ENCODE results near the gene PPP1R2.

The PPP1R2 gene

GRCh38 chr3:195570912-195571311 is 27.8 kb upstream of the PPP1R2 start:
- H3K9me3 ChIP-seq (ENCODE audit: low read depth, low read length) = no peaks in the 10 kb centered on the region
- no peaks in the 10 kb centered on the region for H3K36me3 ChIP-seq (ENCODE audit: insufficient read depth, low read length)
- no peak for DNase-seq (ENCODE audit: low read depth, low spot score)
- no peak overlapping the region for H3K4me3 ChIP-seq
- TF ChIP-seq POLR2AphosphoS5 (IDR thresholded peaks at IDR 0.05; ENCODE audit: borderline replicate concordance, low read depth, low read length) (no peak), FOXP2 (optimal IDR thresholded peaks at IDR 0.05; ENCODE audit: control extremely low read depth, extremely low read length, insufficient read depth) (no peak), EZH2 (IDR thresholded peaks at IDR 0.05) (no peak)
- no peak overlapping the region for H3K9ac ChIP-seq (ENCODE audit: insufficient read length)
- peak overlapping the region; percentile 47; the same call in 1 of the 2 replicates for H3K27ac ChIP-seq

- TF ChIP-seq FOXP2 (optimal IDR thresholded peaks at IDR 0.05; ENCODE audit: control extremely low read depth, extremely low read length, insufficient read depth) = no peak
- no peak for TF ChIP-seq EZH2 (IDR thresholded peaks at IDR 0.05)
- TF ChIP-seq POLR2AphosphoS5 (IDR thresholded peaks at IDR 0.05; ENCODE audit: borderline replicate concordance, low read depth, low read length) = no peak
- H3K27ac ChIP-seq = peak overlapping the region; percentile 47; the same call in 1 of the 2 replicates
- no peaks in the 10 kb centered on the region for H3K36me3 ChIP-seq (ENCODE audit: insufficient read depth, low read length)
- no peaks in the 10 kb centered on the region for H3K9me3 ChIP-seq (ENCODE audit: low read depth, low read length)
- H3K9ac ChIP-seq (ENCODE audit: insufficient read length) = no peak overlapping the region
- H3K4me3 ChIP-seq = no peak overlapping the region
- DNase-seq (ENCODE audit: low read depth, low spot score) = no peak
These were observed 27.2 kb upstream of the PPP1R2 start for GRCh38 chr3:195570344-195570743.

GRCh38 chr3:195568630-195569029 is 25.5 kb upstream of the PPP1R2 start:
- DNase-seq (ENCODE audit: low read depth, low spot score) = no peak
- TF ChIP-seq FOXP2 (optimal IDR thresholded peaks at IDR 0.05; ENCODE audit: control extremely low read depth, extremely low read length, insufficient read depth) (no peak), POLR2AphosphoS5 (IDR thresholded peaks at IDR 0.05; ENCODE audit: borderline replicate concordance, low read depth, low read length) (no peak), EZH2 (IDR thresholded peaks at IDR 0.05) (no peak)
- Histone ChIP-seq H3K36me3 (ENCODE audit: insufficient read depth, low read length) (no peaks in the 10 kb centered on the region), H3K9me3 (ENCODE audit: low read depth, low read length) (no peaks in the 10 kb centered on the region), H3K4me3 (no peak overlapping the region), H3K9ac (ENCODE audit: insufficient read length) (no peak overlapping the region), H3K27ac (no peak overlapping the region)

GRCh38 chr3:195566797-195567196 is 23.7 kb upstream of the PPP1R2 start:
- TF ChIP-seq FOXP2 (optimal IDR thresholded peaks at IDR 0.05; ENCODE audit: control extremely low read depth, extremely low read length, insufficient read depth) = no peak
- TF ChIP-seq POLR2AphosphoS5 (IDR thresholded peaks at IDR 0.05; ENCODE audit: borderline replicate concordance, low read depth, low read length) = no peak
- no peak for TF ChIP-seq EZH2 (IDR thresholded peaks at IDR 0.05)
- Histone ChIP-seq H3K9ac (ENCODE audit: insufficient read length) (no peak overlapping the region), H3K9me3 (ENCODE audit: low read depth, low read length) (no peaks in the 10 kb centered on the region), H3K36me3 (ENCODE audit: insufficient read depth, low read length) (no peaks in the 10 kb centered on the region), H3K27ac (no peak overlapping the region), H3K4me3 (peak overlapping the region; percentile 13; the same call in 1 of the 2 replicates)
- DNase-seq (ENCODE audit: low read depth, low spot score) = no peak

- no peak for DNase-seq (ENCODE audit: low read depth, low spot score)
- Histone ChIP-seq H3K27ac (peak overlapping the region; percentile 55; the same call in 1 of the 2 replicates), H3K9ac (ENCODE audit: insufficient read length) (no peak overlapping the region), H3K4me3 (no peak overlapping the region), H3K9me3 (ENCODE audit: low read depth, low read length) (no peaks in the 10 kb centered on the region), H3K36me3 (ENCODE audit: insufficient read depth, low read length) (no peaks in the 10 kb centered on the region)
- TF ChIP-seq EZH2 (IDR thresholded peaks at IDR 0.05) (no peak), FOXP2 (optimal IDR thresholded peaks at IDR 0.05; ENCODE audit: control extremely low read depth, extremely low read length, insufficient read depth) (no peak), POLR2AphosphoS5 (IDR thresholded peaks at IDR 0.05; ENCODE audit: borderline replicate concordance, low read depth, low read length) (no peak)
These were observed 22.6 kb upstream of the PPP1R2 start for GRCh38 chr3:195565716-195566115.

- H3K36me3 ChIP-seq (ENCODE audit: insufficient read depth, low read length) = no peaks in the 10 kb centered on the region
These were observed 20.2 kb upstream of the PPP1R2 start for GRCh38 chr3:195563317-195563716.

GRCh38 chr3:195559723-195560409 is 16.7 kb upstream of the PPP1R2 start:
- Histone ChIP-seq H3K4me3 (no peak overlapping the region), H3K27ac (no peak overlapping the region), H3K36me3 (ENCODE audit: insufficient read depth, low read length) (no peaks in the 10 kb centered on the region), H3K9me3 (ENCODE audit: low read depth, low read length) (no peaks in the 10 kb centered on the region), H3K9ac (ENCODE audit: insufficient read length) (no peak overlapping the region)
- DNase-seq (ENCODE audit: low read depth, low spot score) = no peak
- TF ChIP-seq FOXP2 (optimal IDR thresholded peaks at IDR 0.05; ENCODE audit: control extremely low read depth, extremely low read length, insufficient read depth) (no peak), POLR2AphosphoS5 (IDR thresholded peaks at IDR 0.05; ENCODE audit: borderline replicate concordance, low read depth, low read length) (no peak), EZH2 (IDR thresholded peaks at IDR 0.05) (no peak)

More at GRCh38 chr3:195563317-195563716, 20.2 kb upstream of the PPP1R2 start:
- DNase-seq (ENCODE audit: low read depth, low spot score) = no peak
- no peak overlapping the region for H3K27ac ChIP-seq
- H3K9me3 ChIP-seq (ENCODE audit: low read depth, low read length) = no peaks in the 10 kb centered on the region
- no peak overlapping the region for H3K4me3 ChIP-seq
- TF ChIP-seq POLR2AphosphoS5 (IDR thresholded peaks at IDR 0.05; ENCODE audit: borderline replicate concordance, low read depth, low read length) (no peak), FOXP2 (optimal IDR thresholded peaks at IDR 0.05; ENCODE audit: control extremely low read depth, extremely low read length, insufficient read depth) (no peak), EZH2 (IDR thresholded peaks at IDR 0.05) (no peak)
- H3K9ac ChIP-seq (ENCODE audit: insufficient read length) = no peak overlapping the region

GRCh38 chr3:195558602-195559001 is 15.5 kb upstream of the PPP1R2 start:
- Histone ChIP-seq H3K9ac (ENCODE audit: insufficient read length) (no peak overlapping the region), H3K9me3 (ENCODE audit: low read depth, low read length) (no peaks in the 10 kb centered on the region), H3K4me3 (no peak overlapping the region), H3K27ac (no peak overlapping the region), H3K36me3 (ENCODE audit: insufficient read depth, low read length) (no peaks in the 10 kb centered on the region)
- DNase-seq (ENCODE audit: low read depth, low spot score) = peak; percentile 47
- TF ChIP-seq FOXP2 (optimal IDR thresholded peaks at IDR 0.05; ENCODE audit: control extremely low read depth, extremely low read length, insufficient read depth) (no peak), POLR2AphosphoS5 (IDR thresholded peaks at IDR 0.05; ENCODE audit: borderline replicate concordance, low read depth, low read length) (no peak), EZH2 (IDR thresholded peaks at IDR 0.05) (no peak)
